ENCODE measurements around the gene FOXS1. TPM values are rescaled to one million over a fixed set of nuclear protein-coding genes. Genes with fewer than 3 reads are reported as not detected.

FOXS1 gene
- total RNA-seq, 1 donor from 2014 or later: not detected

DNA sequence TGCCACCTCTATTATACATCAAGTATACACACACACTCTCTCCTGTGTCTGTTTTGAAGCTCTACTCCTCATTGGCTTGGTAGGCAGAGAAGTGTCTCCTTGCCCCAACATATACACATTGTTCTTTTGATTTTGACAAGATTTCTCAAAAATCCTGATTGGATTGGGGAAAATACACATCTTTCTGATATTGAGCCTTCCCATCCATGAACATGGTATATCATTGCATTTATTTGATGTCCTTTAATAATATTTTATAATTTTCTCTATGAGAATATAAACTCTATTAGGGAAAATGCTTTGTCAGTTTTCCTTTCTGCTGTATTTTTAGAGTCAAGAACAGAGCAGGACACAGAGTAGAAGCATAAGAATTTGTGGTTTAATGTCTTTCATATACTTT lies 32.3 kb upstream of the FOXS1 start:
- Mint-ChIP-seq H3K4me3 (ENCODE audit: low read depth) (no peak overlapping the region), H3K4me1 (ENCODE audit: low read depth) (peaks cover 7% of the 10 kb centered on the region), H3K9me3 (ENCODE audit: low read depth) (no peaks in the 10 kb centered on the region), H3K27me3 (no peaks in the 10 kb centered on the region), H3K27ac (no peak overlapping the region), H3K36me3 (ENCODE audit: insufficient read depth) (peaks cover 2% of the 10 kb centered on the region)
- no peak for DNase-seq (ENCODE audit: low spot score, unreplicated experiment)
- TF ChIP-seq, protein P1, sequence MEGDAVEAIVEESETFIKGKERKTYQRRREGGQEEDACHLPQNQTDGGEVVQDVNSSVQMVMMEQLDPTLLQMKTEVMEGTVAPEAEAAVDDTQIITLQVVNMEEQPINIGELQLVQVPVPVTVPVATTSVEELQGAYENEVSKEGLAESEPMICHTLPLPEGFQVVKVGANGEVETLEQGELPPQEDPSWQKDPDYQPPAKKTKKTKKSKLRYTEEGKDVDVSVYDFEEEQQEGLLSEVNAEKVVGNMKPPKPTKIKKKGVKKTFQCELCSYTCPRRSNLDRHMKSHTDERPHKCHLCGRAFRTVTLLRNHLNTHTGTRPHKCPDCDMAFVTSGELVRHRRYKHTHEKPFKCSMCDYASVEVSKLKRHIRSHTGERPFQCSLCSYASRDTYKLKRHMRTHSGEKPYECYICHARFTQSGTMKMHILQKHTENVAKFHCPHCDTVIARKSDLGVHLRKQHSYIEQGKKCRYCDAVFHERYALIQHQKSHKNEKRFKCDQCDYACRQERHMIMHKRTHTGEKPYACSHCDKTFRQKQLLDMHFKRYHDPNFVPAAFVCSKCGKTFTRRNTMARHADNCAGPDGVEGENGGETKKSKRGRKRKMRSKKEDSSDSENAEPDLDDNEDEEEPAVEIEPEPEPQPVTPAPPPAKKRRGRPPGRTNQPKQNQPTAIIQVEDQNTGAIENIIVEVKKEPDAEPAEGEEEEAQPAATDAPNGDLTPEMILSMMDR (IDR thresholded peaks at IDR 0.05; ENCODE audit: unreplicated experiment): no peak

DNA sequence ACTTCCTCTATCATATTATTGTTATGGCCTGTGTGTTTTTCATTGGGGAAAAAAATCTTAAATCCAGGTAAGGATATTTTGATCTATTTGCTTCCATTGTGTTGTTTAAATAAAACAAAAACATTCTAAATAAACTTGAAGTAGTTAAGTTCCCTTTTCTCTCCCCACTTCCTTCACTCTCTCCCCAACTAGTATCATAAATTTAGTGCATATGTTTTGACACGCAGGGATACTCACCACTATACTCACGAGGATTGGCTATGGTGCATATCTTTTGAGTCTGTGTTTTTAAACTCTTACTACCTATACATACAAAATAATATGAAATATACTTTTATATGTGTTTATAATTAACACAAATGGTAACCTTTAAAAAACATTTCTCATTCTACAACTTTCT lies 30.3 kb upstream of the FOXS1 start:
- Mint-ChIP-seq H3K4me1 (ENCODE audit: low read depth) (peaks cover 9% of the 10 kb centered on the region), H3K27ac (no peak overlapping the region), H3K36me3 (ENCODE audit: insufficient read depth) (peaks cover 2% of the 10 kb centered on the region), H3K27me3 (no peaks in the 10 kb centered on the region), H3K4me3 (ENCODE audit: low read depth) (no peak overlapping the region), H3K9me3 (ENCODE audit: low read depth) (no peaks in the 10 kb centered on the region)
- TF ChIP-seq, protein P1 (IDR thresholded peaks at IDR 0.05; ENCODE audit: unreplicated experiment): no peak
- DNase-seq (ENCODE audit: low spot score, unreplicated experiment): no peak

DNA sequence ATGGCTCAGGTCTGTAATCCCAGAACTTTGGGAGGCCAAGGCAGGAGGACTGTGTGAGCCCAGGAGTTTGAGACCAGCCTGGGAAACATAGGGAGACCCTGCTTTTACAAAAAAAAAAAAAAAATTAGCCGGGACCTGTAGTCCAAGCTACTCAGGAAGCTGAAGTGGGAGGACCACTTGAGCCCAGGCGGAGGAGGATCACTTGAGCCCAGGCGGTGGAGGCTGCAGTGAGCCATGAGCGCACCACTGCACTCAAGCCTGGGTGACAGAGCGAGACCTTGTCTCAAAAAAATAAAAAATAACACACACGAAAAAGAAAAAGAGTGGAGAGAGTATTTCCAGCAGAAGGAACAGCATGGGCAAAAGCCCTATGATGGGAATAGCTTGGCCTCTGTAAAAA lies 27.0 kb upstream of the FOXS1 start:
- peaks cover 15% of the 10 kb centered on the region for H3K4me1 Mint-ChIP-seq (ENCODE audit: low read depth)
- peaks cover 4% of the 10 kb centered on the region for H3K27me3 Mint-ChIP-seq
- DNase-seq (ENCODE audit: low spot score, unreplicated experiment): no peak
- H3K9me3 Mint-ChIP-seq (ENCODE audit: low read depth): no peaks in the 10 kb centered on the region
- no peak overlapping the region for H3K27ac Mint-ChIP-seq
- no peak overlapping the region for H3K4me3 Mint-ChIP-seq (ENCODE audit: low read depth)
- TF ChIP-seq, protein P1 (IDR thresholded peaks at IDR 0.05; ENCODE audit: unreplicated experiment): no peak
- no peaks in the 10 kb centered on the region for H3K36me3 Mint-ChIP-seq (ENCODE audit: insufficient read depth)

DNA sequence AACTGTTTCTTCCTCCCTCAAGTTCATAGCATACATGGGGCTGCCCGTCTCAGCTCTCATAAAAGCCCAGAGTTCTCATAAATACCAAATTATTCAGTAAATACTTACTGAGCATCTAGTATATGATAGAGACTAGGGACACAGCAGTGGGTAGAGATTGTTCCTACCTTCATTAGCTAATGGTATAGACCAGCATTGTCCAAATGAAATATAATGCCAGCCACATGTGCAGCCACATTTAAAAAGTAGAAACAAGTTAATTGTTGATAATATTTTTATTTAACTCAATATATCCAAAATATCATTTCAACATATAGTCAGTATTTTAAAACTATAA lies 26.2 kb upstream of the FOXS1 start:
- DNase-seq (ENCODE audit: low spot score, unreplicated experiment): no peak
- H3K4me3 Mint-ChIP-seq (ENCODE audit: low read depth): peak overlapping the region; percentile 85
- H3K4me1 Mint-ChIP-seq (ENCODE audit: low read depth): peaks cover 15% of the 10 kb centered on the region
- no peaks in the 10 kb centered on the region for H3K36me3 Mint-ChIP-seq (ENCODE audit: insufficient read depth)
- H3K27ac Mint-ChIP-seq: no peak overlapping the region
- H3K27me3 Mint-ChIP-seq: peaks cover 7% of the 10 kb centered on the region
- TF ChIP-seq, protein P1 (IDR thresholded peaks at IDR 0.05; ENCODE audit: unreplicated experiment): no peak
- no peaks in the 10 kb centered on the region for H3K9me3 Mint-ChIP-seq (ENCODE audit: low read depth)

DNA sequence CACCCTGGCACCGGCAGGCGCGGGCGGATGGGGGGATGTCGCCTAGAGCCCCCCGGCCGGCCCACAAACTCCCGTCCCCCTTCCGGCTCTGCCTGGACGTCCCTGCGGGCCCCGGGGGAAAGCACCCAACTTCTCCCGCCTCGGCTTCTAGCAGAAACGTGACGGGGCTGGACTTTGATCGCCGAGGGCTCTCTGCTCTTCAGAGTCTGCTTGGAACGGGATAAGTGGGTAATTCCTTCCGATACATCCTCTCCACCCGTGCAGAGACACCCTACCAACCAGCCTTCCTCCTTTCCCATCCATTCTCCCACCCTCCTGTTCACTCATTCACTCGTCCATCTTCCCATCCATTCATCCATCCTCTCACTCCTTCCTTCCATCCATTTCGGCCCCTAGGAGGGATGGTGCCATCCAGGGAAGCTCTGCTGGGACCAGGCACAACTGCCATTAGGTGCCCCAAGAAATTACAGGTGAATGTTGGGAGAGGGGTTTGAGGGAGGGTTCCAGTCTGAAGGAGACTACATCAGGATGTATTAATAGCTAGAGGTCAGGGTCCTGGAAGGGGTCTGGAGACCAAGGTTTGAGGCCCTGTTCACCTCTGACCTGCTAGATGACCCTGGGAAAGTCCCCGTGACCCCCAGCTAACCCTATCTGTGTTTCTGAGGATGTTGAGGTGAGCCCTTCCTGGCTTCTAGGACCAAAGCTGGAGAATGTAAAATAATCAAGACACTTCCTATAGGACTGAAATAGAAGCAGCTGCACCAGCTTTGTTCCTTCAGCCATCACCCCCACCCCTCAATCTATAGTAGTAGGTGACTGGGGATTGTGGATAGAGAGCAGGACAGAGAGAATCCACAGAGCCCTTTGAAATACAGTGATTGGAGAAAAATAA lies 25.6 kb upstream of the FOXS1 start:
- Mint-ChIP-seq H3K4me3 (ENCODE audit: low read depth) (peak overlapping the region; percentile 85), H3K27me3 (peaks cover 7% of the 10 kb centered on the region), H3K4me1 (ENCODE audit: low read depth) (peaks cover 15% of the 10 kb centered on the region), H3K9me3 (ENCODE audit: low read depth) (no peaks in the 10 kb centered on the region), H3K27ac (peak overlapping the region; percentile 88), H3K36me3 (ENCODE audit: insufficient read depth) (no peaks in the 10 kb centered on the region)
- TF ChIP-seq, protein P1 (IDR thresholded peaks at IDR 0.05; ENCODE audit: unreplicated experiment): no peak
- DNase-seq (ENCODE audit: low spot score, unreplicated experiment): no peak

All from progenitor cell of endocrine pancreas (in vitro differentiated cells).